MM.1S (cell line): ENCODE measurements around the gene APRT.

ENCODE experiments used
- DNase-seq: peaks from one replicate; pipeline ENCODE4 v3.0.0-alpha.2; 2015
- H2AFZ ChIP-seq: fragments of 300-600 bp; sonication (generic); 2 replicates; pipeline ENCODE4 v1.6.0; 2016; ENCODE audit warnings: antibody characterized with exemption, low read length
- H3F3A ChIP-seq: fragments of 300-600 bp; sonication (generic); 2 replicates; pipeline ENCODE4 v1.6.1; 2016; ENCODE audit warnings: mild to moderate bottlenecking, antibody characterized with exemption, low read length, moderate library complexity, mixed read lengths; ENCODE audit not compliant: insufficient read depth
- H3K27ac ChIP-seq: fragments of 300-600 bp; sonication (generic); 2 replicates; pipeline ENCODE4 v1.5.1; 2016; ENCODE audit warnings: mild to moderate bottlenecking, low read length
- H3K27me3 ChIP-seq: fragments of 300-600 bp; sonication (generic); replicated peaks from 2 replicates; pipeline ENCODE4 v1.6.0; 2016; ENCODE audit warnings: low read length; ENCODE audit not compliant: insufficient read depth
- H3K36me3 ChIP-seq: fragments of 300-600 bp; sonication (generic); replicated peaks from 2 replicates; pipeline ENCODE4 v1.6.1; 2016; ENCODE audit warnings: mild to moderate bottlenecking, low read length, mixed read lengths; ENCODE audit not compliant: insufficient read depth
- H3K4me1 ChIP-seq: fragments of 300-600 bp; sonication (generic); 2 replicates; pipeline ENCODE4 v1.6.1; 2016; ENCODE audit warnings: low read length, mixed read lengths
- H3K4me2 ChIP-seq: fragments of 300-600 bp; sonication (generic); 2 replicates; pipeline ENCODE4 v1.6.0; 2016; ENCODE audit warnings: low read depth, low read length
- H3K4me3 ChIP-seq: fragments of 300-600 bp; sonication (generic); 2 replicates; pipeline ENCODE4 v1.5.1; 2016; ENCODE audit warnings: low read length, mixed read lengths
- H3K79me2 ChIP-seq: fragments of 300-600 bp; sonication (generic); 2 replicates; pipeline ENCODE4 v1.6.1; 2016; ENCODE audit warnings: mixed run types, low read length, mixed read lengths
- H3K9ac ChIP-seq: fragments of 300-600 bp; sonication (generic); 2 replicates; pipeline ENCODE4 v1.6.1; 2016; ENCODE audit warnings: low read length, mixed read lengths
- H3K9me2 ChIP-seq: fragments of 300-600 bp; sonication (generic); replicated peaks from 2 replicates; pipeline ENCODE4 v1.6.1; 2016; ENCODE audit warnings: mild to moderate bottlenecking, low read length, mixed read lengths; ENCODE audit not compliant: insufficient read depth
- H3K9me3 ChIP-seq: fragments of 300-600 bp; sonication (generic); replicated peaks from 2 replicates; pipeline ENCODE4 v1.6.1; 2016; ENCODE audit warnings: mild to moderate bottlenecking, low read length, mixed read lengths; ENCODE audit not compliant: insufficient read depth
- H4K20me1 ChIP-seq: fragments of 300-600 bp; sonication (generic); 2 replicates; pipeline ENCODE4 v1.6.1; 2016; ENCODE audit warnings: mild to moderate bottlenecking, low read length, moderate library complexity, mixed read lengths; ENCODE audit not compliant: insufficient read depth
- EZH2 ChIP-seq: fragments of 300-600 bp; sonication (generic); optimal IDR thresholded peaks from 2 replicates; pipeline ENCODE3; 2017; ENCODE audit warnings: low read depth, mild to moderate bottlenecking, antibody characterized with exemption, low read length, mixed read lengths
- EZH2phosphoT487 ChIP-seq: fragments of 300-600 bp; sonication (generic); IDR thresholded peaks from 2 replicates; pipeline ENCODE4 v1.6.1; 2018; ENCODE audit warnings: antibody characterized with exemption, low read length
- TF ChIP-seq, protein P1 (sequence below): fragments of 300-600 bp; sonication (generic); IDR thresholded peaks from 2 replicates; pipeline ENCODE4 v1.5.1; 2016; ENCODE audit warnings: antibody characterized with exemption, low read length, mixed read lengths

The APRT gene

DNA sequence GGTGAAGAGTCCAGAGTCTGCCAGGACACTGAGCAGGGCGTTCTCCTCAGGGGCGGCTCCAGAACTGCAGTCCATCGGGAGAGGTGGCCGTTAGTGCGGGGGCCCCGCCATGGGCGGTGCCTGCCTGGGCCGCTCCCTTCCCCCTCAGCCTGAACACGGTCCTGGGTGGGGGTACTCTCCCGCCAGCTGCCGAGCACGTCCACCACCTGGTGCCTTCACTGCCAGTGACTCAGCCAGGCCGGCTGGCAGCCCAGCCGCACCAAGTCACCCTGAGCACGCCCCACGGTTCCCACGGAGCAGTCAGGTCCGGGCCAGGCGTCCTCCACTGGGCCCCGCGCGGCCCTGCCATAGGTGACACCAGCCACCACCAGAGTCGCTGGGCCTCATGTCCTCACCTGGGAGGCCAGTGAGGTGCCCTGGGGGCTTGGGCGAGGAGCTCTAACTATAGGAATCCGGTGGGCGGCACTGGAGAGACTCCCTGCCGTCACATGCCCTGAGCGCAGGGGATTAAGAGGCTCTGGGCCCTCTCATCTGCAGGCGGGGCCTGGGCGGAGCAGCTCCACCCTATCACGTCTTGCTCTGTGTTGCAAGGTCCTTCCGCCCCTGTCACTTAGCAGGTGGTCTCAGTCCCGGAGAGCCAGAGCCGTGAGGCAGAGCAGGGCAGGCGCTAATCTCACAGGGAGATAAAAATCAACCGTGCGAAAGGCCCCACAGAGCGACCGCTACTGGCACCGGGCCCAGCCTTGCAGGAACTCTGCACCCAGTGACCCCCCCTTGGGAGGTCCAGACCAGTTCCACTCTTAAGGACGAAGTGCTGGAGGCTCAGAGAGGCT, 41.1 kb downstream of the APRT start:
- H3K27ac ChIP-seq = no peak overlapping the region
- no peak overlapping the region for H3K4me3 ChIP-seq
- no peaks in the 10 kb centered on the region for H3K9me2 ChIP-seq
- no peak for DNase-seq
- no peak overlapping the region for H3K9ac ChIP-seq
- no peak overlapping the region for H2AFZ ChIP-seq
- H3K27me3 ChIP-seq = no peaks in the 10 kb centered on the region
- peaks cover 98% of the 10 kb centered on the region for H3K79me2 ChIP-seq
- H4K20me1 ChIP-seq = peaks cover 24% of the 10 kb centered on the region
- no peaks in the 10 kb centered on the region for H3K4me1 ChIP-seq
- H3K9me3 ChIP-seq = no peaks in the 10 kb centered on the region
- TF ChIP-seq EZH2 (no peak), EZH2phosphoT487 (no peak)
- TF ChIP-seq, protein P1, sequence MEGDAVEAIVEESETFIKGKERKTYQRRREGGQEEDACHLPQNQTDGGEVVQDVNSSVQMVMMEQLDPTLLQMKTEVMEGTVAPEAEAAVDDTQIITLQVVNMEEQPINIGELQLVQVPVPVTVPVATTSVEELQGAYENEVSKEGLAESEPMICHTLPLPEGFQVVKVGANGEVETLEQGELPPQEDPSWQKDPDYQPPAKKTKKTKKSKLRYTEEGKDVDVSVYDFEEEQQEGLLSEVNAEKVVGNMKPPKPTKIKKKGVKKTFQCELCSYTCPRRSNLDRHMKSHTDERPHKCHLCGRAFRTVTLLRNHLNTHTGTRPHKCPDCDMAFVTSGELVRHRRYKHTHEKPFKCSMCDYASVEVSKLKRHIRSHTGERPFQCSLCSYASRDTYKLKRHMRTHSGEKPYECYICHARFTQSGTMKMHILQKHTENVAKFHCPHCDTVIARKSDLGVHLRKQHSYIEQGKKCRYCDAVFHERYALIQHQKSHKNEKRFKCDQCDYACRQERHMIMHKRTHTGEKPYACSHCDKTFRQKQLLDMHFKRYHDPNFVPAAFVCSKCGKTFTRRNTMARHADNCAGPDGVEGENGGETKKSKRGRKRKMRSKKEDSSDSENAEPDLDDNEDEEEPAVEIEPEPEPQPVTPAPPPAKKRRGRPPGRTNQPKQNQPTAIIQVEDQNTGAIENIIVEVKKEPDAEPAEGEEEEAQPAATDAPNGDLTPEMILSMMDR = no peak
- H3F3A ChIP-seq = no peaks in the 10 kb centered on the region
- no peak overlapping the region for H3K4me2 ChIP-seq
- H3K36me3 ChIP-seq = no peaks in the 10 kb centered on the region

DNA sequence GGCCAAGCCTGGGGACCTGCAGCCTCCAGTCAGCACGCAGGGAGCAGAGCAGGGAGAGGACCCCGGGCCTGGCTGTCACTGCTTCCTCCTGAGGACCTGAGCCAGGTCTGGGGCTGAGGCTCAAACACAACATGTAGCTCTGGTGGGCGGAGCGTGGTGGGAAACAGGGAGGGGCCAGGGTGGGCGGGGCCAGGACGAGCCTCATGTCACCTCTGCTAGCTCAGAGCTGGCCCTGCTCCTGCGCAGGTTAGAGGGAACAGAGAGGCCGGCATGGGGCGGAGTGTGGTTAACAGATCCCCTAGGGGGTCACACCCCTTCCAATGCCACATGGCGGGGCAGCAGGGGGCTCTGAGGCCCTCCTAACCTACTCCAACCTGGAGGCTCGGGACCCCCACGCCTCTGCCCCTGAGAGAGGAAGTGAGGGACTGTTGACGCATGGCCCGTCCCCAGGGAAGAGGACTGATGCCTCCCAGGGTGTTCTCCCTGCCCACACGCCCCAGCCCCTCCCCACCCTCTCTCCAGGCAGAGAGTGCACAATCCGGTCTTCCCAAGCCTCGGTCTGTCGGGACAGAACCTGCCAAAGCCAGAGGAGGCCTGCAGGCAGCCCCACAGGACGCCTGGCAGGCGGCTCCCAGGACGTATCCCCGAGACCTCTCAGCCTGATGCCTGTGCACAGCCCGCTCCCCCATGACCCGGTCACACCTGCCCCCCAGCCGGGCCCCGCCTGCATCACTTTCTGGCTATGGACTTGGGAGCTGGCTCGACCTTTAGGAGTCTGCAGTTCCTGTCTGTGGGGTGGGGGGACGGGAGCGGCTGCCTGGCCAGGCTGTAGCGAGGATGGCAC, 41.9 kb downstream of the APRT start:
- Histone ChIP-seq H3K79me2 (peaks cover 96% of the 10 kb centered on the region), H3K9ac (no peak overlapping the region), H3K27ac (no peak overlapping the region), H3K4me2 (no peak overlapping the region), H3K9me2 (no peaks in the 10 kb centered on the region), H3K4me3 (no peak overlapping the region), H2AFZ (no peak overlapping the region), H4K20me1 (peaks cover 27% of the 10 kb centered on the region), H3K27me3 (no peaks in the 10 kb centered on the region), H3K4me1 (no peaks in the 10 kb centered on the region), H3K9me3 (no peaks in the 10 kb centered on the region), H3K36me3 (no peaks in the 10 kb centered on the region), H3F3A (no peaks in the 10 kb centered on the region)
- DNase-seq = no peak
- no peak for TF ChIP-seq EZH2phosphoT487
- no peak for TF ChIP-seq EZH2
- TF ChIP-seq, protein P1 = no peak

DNA sequence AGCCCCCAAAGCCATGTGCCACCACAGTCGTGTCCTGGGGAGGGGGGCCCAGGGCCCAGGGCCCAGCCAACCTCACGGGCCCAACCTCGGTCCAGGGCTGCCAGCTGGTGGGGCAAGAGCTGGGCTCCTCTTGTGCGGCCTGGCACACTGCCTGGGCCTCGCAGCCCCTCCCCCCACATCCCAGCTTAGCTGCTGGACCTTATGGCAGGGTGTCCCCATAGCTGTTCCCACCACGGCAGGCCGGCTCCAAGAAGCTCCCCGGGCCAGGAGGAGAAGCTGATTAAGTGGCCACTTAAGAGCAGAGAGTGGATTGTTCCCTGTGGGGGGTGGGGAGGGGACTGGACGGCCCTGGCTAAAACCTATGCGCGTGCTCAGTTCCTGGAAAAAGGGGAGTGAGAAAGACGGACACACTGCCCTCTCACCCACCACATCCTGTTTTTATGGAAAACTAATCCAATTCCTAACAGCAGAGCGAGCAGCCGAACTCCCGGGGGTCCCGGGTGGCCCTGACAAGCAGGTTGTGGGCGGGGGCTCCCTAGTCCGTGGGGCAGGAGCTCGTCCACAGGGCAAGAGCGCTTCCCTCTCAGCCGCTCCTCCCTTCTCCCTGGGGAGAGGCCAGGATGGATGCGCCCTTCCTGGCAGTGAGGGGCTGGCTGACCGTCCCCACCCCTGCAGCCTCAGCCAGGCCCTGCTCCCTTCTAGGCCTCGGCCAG, 43.5 kb downstream of the APRT start:
- Histone ChIP-seq H3K9me2 (no peaks in the 10 kb centered on the region), H3F3A (no peaks in the 10 kb centered on the region), H3K4me2 (no peak overlapping the region), H3K9me3 (no peaks in the 10 kb centered on the region), H3K27ac (no peak overlapping the region), H3K36me3 (no peaks in the 10 kb centered on the region), H4K20me1 (peaks cover 23% of the 10 kb centered on the region), H2AFZ (no peak overlapping the region), H3K4me3 (no peak overlapping the region), H3K4me1 (no peaks in the 10 kb centered on the region), H3K79me2 (peaks cover 94% of the 10 kb centered on the region), H3K27me3 (no peaks in the 10 kb centered on the region), H3K9ac (no peak overlapping the region)
- no peak for TF ChIP-seq EZH2phosphoT487
- TF ChIP-seq, protein P1 = no peak
- no peak for DNase-seq
